SK-N-SH treated with all-trans-retinoic acid at 6 μM for 48 hours (cell line): ENCODE measurements around the gene TCEA3.

Experiments used
- ATAC-seq: fragments of 200-7000 bp; cut with Tn5 transposase; 3 replicates; pipeline ENCODE4 v1.9.1; 2020; ENCODE audit warnings: mild to moderate bottlenecking, moderate library complexity
- ARNTL ChIP-seq: fragments of 450-650 bp; formaldehyde crosslinking; IDR thresholded peaks from 2 replicates; pipeline ENCODE4 v1.5.0; 2020; ENCODE audit warnings: low read depth, mild to moderate bottlenecking, moderate library complexity, borderline replicate concordance
- BACH2 ChIP-seq: fragments of 250-450 bp; sonication (Bioruptor Pico); IDR thresholded peaks from 2 replicates; pipeline ENCODE4 v1.9.0; 2021; ENCODE audit warnings: mild to moderate bottlenecking, borderline replicate concordance
- CREB5 ChIP-seq: fragments of 250-450 bp; sonication (Bioruptor Pico); IDR thresholded peaks from 2 replicates; pipeline ENCODE4 v1.5.1; 2020; ENCODE audit warnings: low read depth, mild to moderate bottlenecking, moderate library complexity
- CSDC2 ChIP-seq: fragments of 250-450 bp; sonication (Bioruptor Pico); IDR thresholded peaks from 2 replicates; pipeline ENCODE4 v1.5.0; 2020; ENCODE audit warnings: mild to moderate bottlenecking, moderate library complexity
- ESRRG ChIP-seq: fragments of 250-450 bp; sonication (Bioruptor Pico); IDR thresholded peaks from 2 replicates; pipeline ENCODE4 v1.6.1; 2021; ENCODE audit warnings: mild to moderate bottlenecking
- GLIS3 ChIP-seq: fragments of 250-450 bp; sonication (Bioruptor Pico); IDR thresholded peaks from 2 replicates; pipeline ENCODE4 v1.5.0; 2020; ENCODE audit warnings: mild to moderate bottlenecking, moderate library complexity
- ISL1 ChIP-seq: fragments of 250-450 bp; sonication (Bioruptor Pico); IDR thresholded peaks from 2 replicates; pipeline ENCODE4 v2.1.2; 2022; ENCODE audit warnings: mild to moderate bottlenecking, moderate library complexity
- OSR1 ChIP-seq: fragments of 250-450 bp; sonication (Bioruptor Pico); IDR thresholded peaks from 2 replicates; pipeline ENCODE4 v1.8.0; 2022; ENCODE audit warnings: moderate library complexity, mild to moderate bottlenecking, inconsistent platforms
- PATZ1 ChIP-seq: fragments of 250-450 bp; sonication (Bioruptor Pico); IDR thresholded peaks from 2 replicates; pipeline ENCODE4 v1.8.0; 2020; ENCODE audit warnings: mild to moderate bottlenecking, moderate library complexity, borderline replicate concordance
- POU6F1 ChIP-seq: fragments of 250-450 bp; sonication (Bioruptor Pico); IDR thresholded peaks from 2 replicates; pipeline ENCODE4 v1.8.0; 2021; ENCODE audit warnings: low read depth, mild to moderate bottlenecking, moderate library complexity, borderline replicate concordance
- PPARA ChIP-seq: fragments of 250-450 bp; sonication (Bioruptor Pico); IDR thresholded peaks from 2 replicates; pipeline ENCODE4 v1.5.0; 2020; ENCODE audit warnings: mild to moderate bottlenecking, borderline replicate concordance
- RARB ChIP-seq: fragments of 250-450 bp; sonication (Bioruptor Pico); IDR thresholded peaks from 2 replicates; pipeline ENCODE4 v1.8.0; 2021; ENCODE audit warnings: mild to moderate bottlenecking, moderate library complexity
- SNAI2 ChIP-seq: fragments of 250-450 bp; sonication (Bioruptor Pico); IDR thresholded peaks from 2 replicates; pipeline ENCODE4 v1.5.0; 2020; ENCODE audit warnings: mild to moderate bottlenecking, moderate library complexity
- TCF4 ChIP-seq: fragments of 250-450 bp; sonication (Bioruptor Pico); IDR thresholded peaks from 2 replicates; pipeline ENCODE4 v1.8.0; 2021; ENCODE audit warnings: mild to moderate bottlenecking, moderate library complexity, borderline replicate concordance
- TOX ChIP-seq: fragments of 250-450 bp; sonication (Bioruptor Pico); IDR thresholded peaks from 2 replicates; pipeline ENCODE4 v1.8.0; 2021; ENCODE audit warnings: mild to moderate bottlenecking, moderate library complexity, borderline replicate concordance
- ZFP3 ChIP-seq: fragments of 250-450 bp; sonication (Bioruptor Pico); IDR thresholded peaks from 2 replicates; pipeline ENCODE4 v1.5.0; 2020; ENCODE audit warnings: mild to moderate bottlenecking, moderate library complexity
- ZFP30 ChIP-seq: fragments of 450-650 bp; formaldehyde crosslinking; IDR thresholded peaks from 2 replicates; pipeline ENCODE4 v1.5.0; 2022; ENCODE audit warnings: mild to moderate bottlenecking, moderate library complexity
- ZNF565 ChIP-seq: fragments of 450-650 bp; formaldehyde crosslinking; conservative IDR thresholded peaks from 2 replicates; pipeline ENCODE4 v1.5.0; 2020; ENCODE audit warnings: low read depth, mild to moderate bottlenecking, moderate library complexity
- ZNF70 ChIP-seq: fragments of 450-650 bp; formaldehyde crosslinking; IDR thresholded peaks from 2 replicates; pipeline ENCODE4 v1.5.0; 2020; ENCODE audit warnings: mild to moderate bottlenecking, moderate library complexity
- ZNF8 ChIP-seq: fragments of 450-650 bp; formaldehyde crosslinking; IDR thresholded peaks from 2 replicates; pipeline ENCODE4 v1.5.0; 2020; ENCODE audit warnings: mild to moderate bottlenecking, moderate library complexity
- TF ChIP-seq, protein P1 (sequence below): fragments of 250-450 bp; sonication (Bioruptor Pico); IDR thresholded peaks from 2 replicates; pipeline ENCODE4 v1.5.0; 2020; ENCODE audit warnings: mild to moderate bottlenecking, moderate library complexity
- TF ChIP-seq, protein P2 (sequence below): fragments of 250-450 bp; sonication (Bioruptor Pico); IDR thresholded peaks from 2 replicates; pipeline ENCODE4 v1.5.1; 2021; ENCODE audit warnings: mild to moderate bottlenecking, moderate library complexity

The TCEA3 gene

DNA sequence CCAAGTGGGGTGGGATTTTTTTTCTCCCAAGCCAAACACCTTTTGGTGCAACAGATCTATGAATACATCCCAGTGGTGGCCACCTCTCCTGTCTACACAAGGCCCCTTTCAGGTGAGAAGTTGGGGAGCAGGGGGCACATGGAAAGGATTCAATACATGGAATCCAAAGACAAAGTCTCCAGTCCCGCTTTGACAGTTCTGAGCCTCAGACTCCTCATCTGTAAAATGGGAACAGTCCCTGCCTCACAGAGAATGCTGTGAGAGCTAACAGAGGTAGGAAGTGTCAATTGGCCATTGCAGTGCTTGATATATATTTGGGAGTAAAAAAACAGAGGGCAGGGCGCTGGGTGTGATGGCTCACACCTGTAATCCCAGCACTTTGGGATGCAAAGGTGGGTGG is 28.2 kb downstream of the TCEA3 start:
- no peak for ATAC-seq
- TF ChIP-seq CREB5 (CRISPR knock-in tag) (no peak), PATZ1 (CRISPR knock-in tag) (no peak), ZFP30 (no peak), ZNF70 (CRISPR knock-in tag) (no peak), PPARA (CRISPR knock-in tag) (no peak), ZFP3 (CRISPR knock-in tag) (no peak), OSR1 (CRISPR knock-in tag) (no peak), CSDC2 (no peak), RARB (CRISPR knock-in tag) (no peak), ISL1 (CRISPR knock-in tag) (no peak), ARNTL (CRISPR knock-in tag) (no peak), SNAI2 (CRISPR knock-in tag) (no peak), ZNF8 (CRISPR knock-in tag) (no peak), TOX (CRISPR knock-in tag) (no peak), GLIS3 (no peak), POU6F1 (CRISPR knock-in tag) (no peak)

DNA sequence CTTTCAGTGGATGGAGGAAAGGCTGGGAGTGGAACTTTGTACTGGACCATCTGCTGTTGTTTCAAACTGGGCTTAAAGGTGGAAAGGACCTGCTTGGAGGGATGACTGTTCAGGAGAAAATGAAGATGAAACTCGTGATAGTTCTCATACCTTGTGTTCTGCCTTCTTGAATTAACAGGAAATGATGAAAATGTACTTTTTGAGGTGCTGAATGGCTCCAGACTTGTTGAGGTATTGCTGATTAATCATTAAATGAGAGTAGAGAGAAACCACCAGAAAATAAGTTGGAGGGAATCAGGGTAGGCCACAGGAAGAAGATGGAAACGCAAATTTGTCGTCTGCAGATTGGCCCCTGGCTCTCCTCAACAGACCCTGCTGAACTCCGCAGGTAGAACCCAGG is 28.7 kb downstream of the TCEA3 start:
- ATAC-seq: no peak
- no peak for TF ChIP-seq TCF4
- TF ChIP-seq SNAI2 (CRISPR knock-in tag): no peak
- TF ChIP-seq ZFP30: no peak
- no peak for TF ChIP-seq RARB (CRISPR knock-in tag)

- TF ChIP-seq CREB5 (CRISPR knock-in tag) (no peak), TCF4 (no peak), POU6F1 (CRISPR knock-in tag) (no peak), ZNF70 (CRISPR knock-in tag) (no peak), BACH2 (CRISPR knock-in tag) (no peak), ZFP3 (CRISPR knock-in tag) (no peak), ZNF565 (CRISPR knock-in tag) (no peak), ZNF8 (CRISPR knock-in tag) (no peak), TOX (CRISPR knock-in tag) (no peak), PPARA (CRISPR knock-in tag) (no peak), ESRRG (CRISPR knock-in tag) (no peak), ARNTL (CRISPR knock-in tag) (no peak), ISL1 (CRISPR knock-in tag) (no peak), RARB (CRISPR knock-in tag) (no peak)
- TF ChIP-seq, protein P1, sequence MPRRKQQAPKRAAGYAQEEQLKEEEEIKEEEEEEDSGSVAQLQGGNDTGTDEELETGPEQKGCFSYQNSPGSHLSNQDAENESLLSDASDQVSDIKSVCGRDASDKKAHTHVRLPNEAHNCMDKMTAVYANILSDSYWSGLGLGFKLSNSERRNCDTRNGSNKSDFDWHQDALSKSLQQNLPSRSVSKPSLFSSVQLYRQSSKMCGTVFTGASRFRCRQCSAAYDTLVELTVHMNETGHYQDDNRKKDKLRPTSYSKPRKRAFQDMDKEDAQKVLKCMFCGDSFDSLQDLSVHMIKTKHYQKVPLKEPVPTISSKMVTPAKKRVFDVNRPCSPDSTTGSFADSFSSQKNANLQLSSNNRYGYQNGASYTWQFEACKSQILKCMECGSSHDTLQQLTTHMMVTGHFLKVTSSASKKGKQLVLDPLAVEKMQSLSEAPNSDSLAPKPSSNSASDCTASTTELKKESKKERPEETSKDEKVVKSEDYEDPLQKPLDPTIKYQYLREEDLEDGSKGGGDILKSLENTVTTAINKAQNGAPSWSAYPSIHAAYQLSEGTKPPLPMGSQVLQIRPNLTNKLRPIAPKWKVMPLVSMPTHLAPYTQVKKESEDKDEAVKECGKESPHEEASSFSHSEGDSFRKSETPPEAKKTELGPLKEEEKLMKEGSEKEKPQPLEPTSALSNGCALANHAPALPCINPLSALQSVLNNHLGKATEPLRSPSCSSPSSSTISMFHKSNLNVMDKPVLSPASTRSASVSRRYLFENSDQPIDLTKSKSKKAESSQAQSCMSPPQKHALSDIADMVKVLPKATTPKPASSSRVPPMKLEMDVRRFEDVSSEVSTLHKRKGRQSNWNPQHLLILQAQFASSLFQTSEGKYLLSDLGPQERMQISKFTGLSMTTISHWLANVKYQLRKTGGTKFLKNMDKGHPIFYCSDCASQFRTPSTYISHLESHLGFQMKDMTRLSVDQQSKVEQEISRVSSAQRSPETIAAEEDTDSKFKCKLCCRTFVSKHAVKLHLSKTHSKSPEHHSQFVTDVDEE (CRISPR knock-in tag): no peak
- TF ChIP-seq, protein P2, sequence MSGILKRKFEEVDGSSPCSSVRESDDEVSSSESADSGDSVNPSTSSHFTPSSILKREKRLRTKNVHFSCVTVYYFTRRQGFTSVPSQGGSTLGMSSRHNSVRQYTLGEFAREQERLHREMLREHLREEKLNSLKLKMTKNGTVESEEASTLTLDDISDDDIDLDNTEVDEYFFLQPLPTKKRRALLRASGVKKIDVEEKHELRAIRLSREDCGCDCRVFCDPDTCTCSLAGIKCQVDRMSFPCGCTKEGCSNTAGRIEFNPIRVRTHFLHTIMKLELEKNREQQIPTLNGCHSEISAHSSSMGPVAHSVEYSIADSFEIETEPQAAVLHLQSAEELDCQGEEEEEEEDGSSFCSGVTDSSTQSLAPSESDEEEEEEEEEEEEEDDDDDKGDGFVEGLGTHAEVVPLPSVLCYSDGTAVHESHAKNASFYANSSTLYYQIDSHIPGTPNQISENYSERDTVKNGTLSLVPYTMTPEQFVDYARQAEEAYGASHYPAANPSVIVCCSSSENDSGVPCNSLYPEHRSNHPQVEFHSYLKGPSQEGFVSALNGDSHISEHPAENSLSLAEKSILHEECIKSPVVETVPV (CRISPR knock-in tag): no peak
- no peak for ATAC-seq
These were observed 29.3 kb downstream of the TCEA3 start for GRCh38 chr1:23395154-23395724.
